ENCODE results near the gene CCDC102A.

CCDC102A gene

GRCh38 chr16:57472665-57473060 is 63.7 kb downstream of the CCDC102A start:
- TF ChIP-seq EGR1 (IDR thresholded peaks at IDR 0.05) = no peak
- TF ChIP-seq RAD21 (IDR thresholded peaks at IDR 0.05; ENCODE audit: low read depth) = no peak
- TF ChIP-seq EP300 (IDR thresholded peaks at IDR 0.05; ENCODE audit: borderline replicate concordance) = no peak
- TF ChIP-seq, protein P1, sequence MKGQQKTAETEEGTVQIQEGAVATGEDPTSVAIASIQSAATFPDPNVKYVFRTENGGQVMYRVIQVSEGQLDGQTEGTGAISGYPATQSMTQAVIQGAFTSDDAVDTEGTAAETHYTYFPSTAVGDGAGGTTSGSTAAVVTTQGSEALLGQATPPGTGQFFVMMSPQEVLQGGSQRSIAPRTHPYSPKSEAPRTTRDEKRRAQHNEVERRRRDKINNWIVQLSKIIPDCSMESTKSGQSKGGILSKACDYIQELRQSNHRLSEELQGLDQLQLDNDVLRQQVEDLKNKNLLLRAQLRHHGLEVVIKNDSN (IDR thresholded peaks at IDR 0.05) = no peak
- no peak for TF ChIP-seq TAF1 (IDR thresholded peaks at IDR 0.05; ENCODE audit: low read depth)
- no peak for TF ChIP-seq FOXM1 (IDR thresholded peaks at IDR 0.05; ENCODE audit: borderline replicate concordance, low read depth)
- TF ChIP-seq ZBTB7A (IDR thresholded peaks at IDR 0.05; ENCODE audit: low read depth) = no peak
- TF ChIP-seq TCF12 (IDR thresholded peaks at IDR 0.05; ENCODE audit: low read depth) = no peak
- no peak for TF ChIP-seq CREB1 (IDR thresholded peaks at IDR 0.05; ENCODE audit: low read depth)
- TF ChIP-seq, protein P2, sequence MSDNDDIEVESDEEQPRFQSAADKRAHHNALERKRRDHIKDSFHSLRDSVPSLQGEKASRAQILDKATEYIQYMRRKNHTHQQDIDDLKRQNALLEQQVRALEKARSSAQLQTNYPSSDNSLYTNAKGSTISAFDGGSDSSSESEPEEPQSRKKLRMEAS (IDR thresholded peaks at IDR 0.05) = no peak
- no peak for TF ChIP-seq TEAD4 (IDR thresholded peaks at IDR 0.05)
- no peak for TF ChIP-seq NFIC (IDR thresholded peaks at IDR 0.05)
- TF ChIP-seq CEBPB (IDR thresholded peaks at IDR 0.05) = no peak
- TF ChIP-seq YY1 (IDR thresholded peaks at IDR 0.05; ENCODE audit: low read depth) = no peak
- TF ChIP-seq, protein P3, sequence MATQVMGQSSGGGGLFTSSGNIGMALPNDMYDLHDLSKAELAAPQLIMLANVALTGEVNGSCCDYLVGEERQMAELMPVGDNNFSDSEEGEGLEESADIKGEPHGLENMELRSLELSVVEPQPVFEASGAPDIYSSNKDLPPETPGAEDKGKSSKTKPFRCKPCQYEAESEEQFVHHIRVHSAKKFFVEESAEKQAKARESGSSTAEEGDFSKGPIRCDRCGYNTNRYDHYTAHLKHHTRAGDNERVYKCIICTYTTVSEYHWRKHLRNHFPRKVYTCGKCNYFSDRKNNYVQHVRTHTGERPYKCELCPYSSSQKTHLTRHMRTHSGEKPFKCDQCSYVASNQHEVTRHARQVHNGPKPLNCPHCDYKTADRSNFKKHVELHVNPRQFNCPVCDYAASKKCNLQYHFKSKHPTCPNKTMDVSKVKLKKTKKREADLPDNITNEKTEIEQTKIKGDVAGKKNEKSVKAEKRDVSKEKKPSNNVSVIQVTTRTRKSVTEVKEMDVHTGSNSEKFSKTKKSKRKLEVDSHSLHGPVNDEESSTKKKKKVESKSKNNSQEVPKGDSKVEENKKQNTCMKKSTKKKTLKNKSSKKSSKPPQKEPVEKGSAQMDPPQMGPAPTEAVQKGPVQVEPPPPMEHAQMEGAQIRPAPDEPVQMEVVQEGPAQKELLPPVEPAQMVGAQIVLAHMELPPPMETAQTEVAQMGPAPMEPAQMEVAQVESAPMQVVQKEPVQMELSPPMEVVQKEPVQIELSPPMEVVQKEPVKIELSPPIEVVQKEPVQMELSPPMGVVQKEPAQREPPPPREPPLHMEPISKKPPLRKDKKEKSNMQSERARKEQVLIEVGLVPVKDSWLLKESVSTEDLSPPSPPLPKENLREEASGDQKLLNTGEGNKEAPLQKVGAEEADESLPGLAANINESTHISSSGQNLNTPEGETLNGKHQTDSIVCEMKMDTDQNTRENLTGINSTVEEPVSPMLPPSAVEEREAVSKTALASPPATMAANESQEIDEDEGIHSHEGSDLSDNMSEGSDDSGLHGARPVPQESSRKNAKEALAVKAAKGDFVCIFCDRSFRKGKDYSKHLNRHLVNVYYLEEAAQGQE (IDR thresholded peaks at IDR 0.05; ENCODE audit: low read depth) = no peak

DNA sequence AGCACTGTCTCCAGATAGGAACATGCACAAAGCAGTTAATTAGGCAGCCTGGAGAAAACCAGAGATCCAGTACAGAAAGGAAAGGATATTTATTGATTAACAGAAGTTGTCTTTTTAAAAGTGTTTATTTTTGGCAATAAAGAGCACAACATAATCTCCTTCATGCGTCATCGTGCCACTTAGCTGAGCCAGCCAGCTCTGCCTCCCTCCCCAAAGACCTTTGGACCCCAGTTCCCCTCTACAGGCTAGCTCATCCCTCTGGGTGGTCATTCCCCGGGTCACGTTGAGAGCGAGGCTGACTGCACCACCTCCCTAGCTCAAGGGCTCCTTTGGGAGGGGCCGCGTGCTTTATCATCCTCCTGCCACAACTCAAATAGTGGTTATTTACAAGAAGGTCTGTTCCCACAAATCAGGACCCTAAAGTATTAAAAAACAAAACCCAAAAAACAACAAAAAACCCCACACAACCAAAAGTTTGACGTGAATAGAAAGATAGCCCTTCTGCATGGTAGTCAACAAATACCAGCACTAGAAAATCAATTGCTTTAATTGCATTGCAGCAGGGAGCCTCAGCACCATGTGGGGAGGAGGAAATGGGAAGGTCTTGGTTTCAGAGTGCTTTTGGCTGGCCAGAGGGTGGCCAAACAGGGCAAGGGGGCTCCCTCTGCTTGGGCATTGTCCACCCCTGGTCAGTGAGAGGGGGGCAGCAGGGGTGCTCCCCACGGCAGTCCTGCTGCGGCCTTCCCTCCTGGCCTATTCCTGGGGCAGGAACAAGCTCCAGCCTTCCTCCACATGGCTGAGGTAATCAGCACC is 64.3 kb downstream of the CCDC102A start:
- TF ChIP-seq, protein P2 (IDR thresholded peaks at IDR 0.05) = no peak
- TF ChIP-seq FOXM1 (IDR thresholded peaks at IDR 0.05; ENCODE audit: borderline replicate concordance, low read depth) (no peak), TEAD4 (IDR thresholded peaks at IDR 0.05) (no peak), YY1 (IDR thresholded peaks at IDR 0.05; ENCODE audit: low read depth) (no peak), EGR1 (IDR thresholded peaks at IDR 0.05) (no peak), EP300 (IDR thresholded peaks at IDR 0.05; ENCODE audit: borderline replicate concordance) (no peak), TCF12 (IDR thresholded peaks at IDR 0.05; ENCODE audit: low read depth) (no peak), RAD21 (IDR thresholded peaks at IDR 0.05; ENCODE audit: low read depth) (no peak), CREB1 (IDR thresholded peaks at IDR 0.05; ENCODE audit: low read depth) (no peak), CEBPB (IDR thresholded peaks at IDR 0.05) (no peak), ZBTB7A (IDR thresholded peaks at IDR 0.05; ENCODE audit: low read depth) (no peak), NFIC (IDR thresholded peaks at IDR 0.05) (no peak), TAF1 (IDR thresholded peaks at IDR 0.05; ENCODE audit: low read depth) (no peak)
- TF ChIP-seq, protein P3 (IDR thresholded peaks at IDR 0.05; ENCODE audit: low read depth) = no peak
- TF ChIP-seq, protein P1 (IDR thresholded peaks at IDR 0.05) = no peak

DNA sequence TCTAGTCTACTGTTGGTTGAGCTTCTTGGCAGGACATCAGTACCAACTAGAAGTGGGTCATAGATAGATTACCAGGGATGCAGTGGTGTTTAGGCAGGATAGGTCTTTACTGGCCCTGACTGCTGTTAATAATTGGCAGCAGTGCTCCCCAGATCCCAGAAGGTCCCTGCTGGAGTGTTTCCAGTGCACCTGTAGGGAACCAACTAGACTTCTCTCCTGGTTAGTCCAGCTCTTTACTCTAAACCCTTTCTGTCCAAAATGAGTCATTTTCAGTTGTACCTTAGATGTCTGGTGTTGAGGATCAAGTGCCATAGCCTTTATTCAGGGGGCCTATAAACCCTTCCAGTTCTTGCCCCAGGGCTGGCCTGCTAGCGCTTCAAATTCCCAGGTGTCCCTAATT is 65.2 kb downstream of the CCDC102A start:
- TF ChIP-seq, protein P1 (IDR thresholded peaks at IDR 0.05) = no peak
- TF ChIP-seq ZBTB7A (IDR thresholded peaks at IDR 0.05; ENCODE audit: low read depth) = no peak
- TF ChIP-seq CEBPB (IDR thresholded peaks at IDR 0.05) = no peak
- TF ChIP-seq, protein P3 (IDR thresholded peaks at IDR 0.05; ENCODE audit: low read depth) = no peak
- TF ChIP-seq TAF1 (IDR thresholded peaks at IDR 0.05; ENCODE audit: low read depth) = no peak
- no peak for TF ChIP-seq RAD21 (IDR thresholded peaks at IDR 0.05; ENCODE audit: low read depth)
- TF ChIP-seq TEAD4 (IDR thresholded peaks at IDR 0.05) = no peak
- TF ChIP-seq NFIC (IDR thresholded peaks at IDR 0.05) = no peak
- TF ChIP-seq YY1 (IDR thresholded peaks at IDR 0.05; ENCODE audit: low read depth) = no peak
- no peak for TF ChIP-seq CREB1 (IDR thresholded peaks at IDR 0.05; ENCODE audit: low read depth)
- no peak for TF ChIP-seq TCF12 (IDR thresholded peaks at IDR 0.05; ENCODE audit: low read depth)
- TF ChIP-seq, protein P2 (IDR thresholded peaks at IDR 0.05) = no peak
- TF ChIP-seq FOXM1 (IDR thresholded peaks at IDR 0.05; ENCODE audit: borderline replicate concordance, low read depth) = no peak
